Measurements from ENCODE around the gene PGAP6. TPM values are rescaled to one million over a fixed set of nuclear protein-coding genes. Genes with fewer than 3 reads are reported as not detected.

PGAP6 gene
- total RNA-seq, 4 donors from 2014 or later: 18.3 to 43.5 (median 28.3) TPM

GRCh38 chr16:398561-399339 is 17.0 kb upstream of the PGAP6 start:
- no peak for TF ChIP-seq CTCF (IDR thresholded peaks at IDR 0.05; ENCODE audit: low read depth)

- TF ChIP-seq CTCF (IDR thresholded peaks at IDR 0.05; ENCODE audit: low read depth): no peak
Observed at GRCh38 chr16:397736-398332, 16.1 kb upstream of the PGAP6 start.

GRCh38 chr16:397135-397661 is 15.4 kb upstream of the PGAP6 start, which contains the start of gene NME4:
Gene NME4, plus strand, starts transcription at chr16:397199. Its CDS starts 24 bp downstream, at chr16:397223.
- TF ChIP-seq CTCF (IDR thresholded peaks at IDR 0.05; ENCODE audit: low read depth): no peak

- TF ChIP-seq CTCF (IDR thresholded peaks at IDR 0.05; ENCODE audit: low read depth): no peak
Observed at GRCh38 chr16:396605-397004, 14.8 kb upstream of the PGAP6 start.

- no peak for TF ChIP-seq CTCF (IDR thresholded peaks at IDR 0.05; ENCODE audit: low read depth)
Observed at GRCh38 chr16:396199-396598, 14.4 kb upstream of the PGAP6 start.

GRCh38 chr16:392450-393030 is 10.8 kb upstream of the PGAP6 start:
- no peak for TF ChIP-seq CTCF (IDR thresholded peaks at IDR 0.05; ENCODE audit: low read depth)

GRCh38 chr16:391885-392335 is 10.1 kb upstream of the PGAP6 start:
- no peak for TF ChIP-seq CTCF (IDR thresholded peaks at IDR 0.05; ENCODE audit: low read depth)
